GM21723 (cell line): ENCODE data around the gene TERB2.
"Not testable (repeated sequence)": the region's sequence is repeated elsewhere in the genome, so short reads cannot be mapped to it uniquely, and the experiment has no call there.

Experiments
- ATAC-seq: cut with Tn5 transposase; IDR thresholded peaks from one replicate; pipeline ENCODE4 v1.9.1; 2021; ENCODE audit warnings: mild to moderate bottlenecking, moderate library complexity; ENCODE audit not compliant: unreplicated experiment

The TERB2 gene

DNA sequence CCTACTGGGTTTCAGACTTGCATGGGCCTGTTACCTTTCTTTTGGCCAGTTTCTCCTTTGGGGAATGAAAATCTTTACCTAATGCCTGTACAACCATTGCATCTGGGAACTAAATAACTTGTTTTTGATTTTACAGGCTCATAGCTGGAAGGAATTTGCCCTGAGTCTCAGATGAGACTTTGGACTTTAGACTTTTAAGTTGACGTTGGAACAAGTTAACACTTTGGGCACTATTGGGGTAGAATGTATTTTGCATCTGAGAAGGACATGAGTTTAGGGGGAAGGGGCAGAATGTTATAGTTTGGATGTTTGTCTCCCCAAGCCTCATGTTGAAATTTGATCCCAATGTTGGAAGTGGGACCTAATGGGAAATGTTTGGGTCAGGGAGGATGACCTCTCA is 44.7 kb downstream of the TERB2 start:
- not testable (repeated sequence) for ATAC-seq

DNA sequence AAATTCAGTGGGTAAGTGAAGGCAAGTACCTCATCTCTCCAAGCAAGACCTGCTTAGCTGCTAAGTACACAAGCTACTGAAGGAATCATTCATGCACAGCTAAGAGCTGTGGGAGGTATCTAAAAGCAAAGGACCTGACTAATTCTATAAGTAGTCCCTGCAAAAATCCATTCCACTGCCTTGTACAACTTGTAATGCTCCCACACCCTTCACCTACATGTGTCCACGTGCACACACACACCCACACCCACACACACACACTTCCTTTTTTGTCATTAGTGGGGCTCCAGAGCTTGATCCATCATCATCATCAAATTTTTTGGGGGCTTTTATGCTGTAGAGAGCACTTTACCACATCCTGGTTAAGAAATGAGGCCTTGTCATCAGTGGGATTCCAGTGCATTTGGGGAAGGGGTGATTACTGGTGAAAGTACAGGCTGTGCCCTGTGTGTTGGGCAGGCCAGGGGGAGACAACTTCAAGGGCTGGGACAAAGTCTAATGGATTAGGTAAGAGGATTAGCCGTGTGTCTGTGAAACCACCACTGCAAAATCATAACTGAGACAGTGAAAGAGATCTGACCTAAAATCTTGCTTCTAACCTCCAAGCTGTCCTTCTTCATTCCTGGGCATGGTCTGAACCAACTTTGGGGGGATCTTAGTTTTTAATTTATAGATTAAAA is 47.4 kb downstream of the TERB2 start:
- not testable (repeated sequence) for ATAC-seq

DNA sequence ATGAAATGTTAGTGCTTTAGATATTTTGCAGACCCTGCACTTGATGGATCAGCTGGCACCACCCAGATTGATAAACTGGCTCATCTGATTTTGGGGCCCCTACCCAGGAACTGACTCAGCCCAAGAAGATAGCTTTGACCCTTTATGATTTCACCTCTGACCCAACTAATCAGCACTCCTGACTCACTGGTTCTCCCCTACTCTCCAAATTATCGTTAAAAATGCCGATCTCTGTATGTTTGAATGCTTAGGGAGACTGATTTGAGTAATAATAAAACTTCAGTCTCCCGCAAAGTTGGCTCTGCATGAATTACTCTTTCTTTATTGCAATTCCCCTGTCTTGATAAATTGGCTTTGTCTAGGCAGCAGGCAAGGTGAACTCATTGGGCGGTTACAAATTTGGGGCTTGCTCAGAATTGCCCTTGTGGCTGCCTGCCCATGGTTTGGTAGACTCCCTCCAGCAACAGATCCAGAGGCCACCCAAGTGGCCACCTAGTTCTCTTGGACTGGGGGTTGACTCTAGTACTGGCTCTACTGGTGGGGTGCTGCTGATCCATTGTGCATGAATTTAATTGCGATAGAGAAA is 48.2 kb downstream of the TERB2 start:
- ATAC-seq = not testable (repeated sequence)

- no peak for ATAC-seq
Observed at GRCh38 chr15:45009046-45009445, 52.6 kb downstream of the TERB2 start.

DNA sequence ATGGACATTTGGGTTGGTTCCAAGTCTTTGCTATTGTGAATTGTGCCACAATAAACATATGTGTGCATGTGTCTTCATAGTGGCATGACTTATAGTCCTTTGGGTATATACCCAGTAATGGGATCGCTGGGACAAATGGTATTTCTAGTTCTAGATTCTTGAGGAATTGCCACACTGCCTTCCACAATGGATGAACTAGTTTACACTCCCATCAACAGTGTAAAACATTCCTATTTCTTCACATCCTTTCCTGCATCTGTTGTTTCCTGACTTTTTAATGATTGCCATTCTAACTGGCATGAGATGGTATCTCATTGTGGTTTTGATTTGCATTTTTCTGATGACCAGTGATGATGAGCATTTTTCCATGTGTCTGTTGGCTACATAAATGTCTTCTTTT is 58.6 kb downstream of the TERB2 start:
- not testable (repeated sequence) for ATAC-seq

GRCh38 chr15:45020222-45020900 is 63.9 kb downstream of the TERB2 start:
- not testable (repeated sequence) for ATAC-seq

DNA sequence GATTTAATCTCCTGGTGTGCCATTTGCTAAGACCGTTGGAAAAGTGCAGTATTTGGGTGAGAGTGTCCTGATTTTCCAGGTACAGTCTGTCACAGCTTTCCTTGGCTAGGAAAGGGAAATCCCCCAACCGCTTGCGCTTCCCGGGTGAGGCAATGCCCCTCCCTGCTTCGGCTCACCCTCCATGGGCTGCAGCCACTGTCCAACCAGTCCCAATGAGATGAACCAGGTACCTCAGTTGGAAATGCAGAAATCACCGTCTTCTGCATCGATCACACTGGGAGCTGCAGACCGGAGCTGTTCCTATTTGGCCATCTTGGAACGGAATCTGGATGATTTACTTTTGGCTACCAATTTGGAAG is 64.4 kb downstream of the TERB2 start:
- ATAC-seq = not testable (repeated sequence)

DNA sequence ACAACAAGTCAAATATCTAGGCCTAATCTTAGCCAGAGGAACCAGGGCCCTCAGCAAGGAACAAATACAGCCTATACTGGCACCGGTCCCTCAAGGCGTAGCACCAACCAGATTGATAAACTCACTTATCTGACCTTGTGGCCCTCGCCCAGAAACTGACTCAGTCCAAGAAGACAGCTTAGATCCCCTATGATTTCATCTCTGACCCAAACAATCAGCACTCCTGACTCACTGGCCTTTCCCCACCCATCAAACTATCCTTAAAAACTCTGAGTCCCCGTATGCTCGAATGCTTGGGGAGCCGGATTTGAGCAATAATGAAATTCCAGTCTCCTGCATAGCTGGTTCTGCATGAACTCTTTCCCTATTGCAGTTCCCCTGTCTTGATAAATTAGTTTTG is 64.9 kb downstream of the TERB2 start:
- no peak for ATAC-seq

DNA sequence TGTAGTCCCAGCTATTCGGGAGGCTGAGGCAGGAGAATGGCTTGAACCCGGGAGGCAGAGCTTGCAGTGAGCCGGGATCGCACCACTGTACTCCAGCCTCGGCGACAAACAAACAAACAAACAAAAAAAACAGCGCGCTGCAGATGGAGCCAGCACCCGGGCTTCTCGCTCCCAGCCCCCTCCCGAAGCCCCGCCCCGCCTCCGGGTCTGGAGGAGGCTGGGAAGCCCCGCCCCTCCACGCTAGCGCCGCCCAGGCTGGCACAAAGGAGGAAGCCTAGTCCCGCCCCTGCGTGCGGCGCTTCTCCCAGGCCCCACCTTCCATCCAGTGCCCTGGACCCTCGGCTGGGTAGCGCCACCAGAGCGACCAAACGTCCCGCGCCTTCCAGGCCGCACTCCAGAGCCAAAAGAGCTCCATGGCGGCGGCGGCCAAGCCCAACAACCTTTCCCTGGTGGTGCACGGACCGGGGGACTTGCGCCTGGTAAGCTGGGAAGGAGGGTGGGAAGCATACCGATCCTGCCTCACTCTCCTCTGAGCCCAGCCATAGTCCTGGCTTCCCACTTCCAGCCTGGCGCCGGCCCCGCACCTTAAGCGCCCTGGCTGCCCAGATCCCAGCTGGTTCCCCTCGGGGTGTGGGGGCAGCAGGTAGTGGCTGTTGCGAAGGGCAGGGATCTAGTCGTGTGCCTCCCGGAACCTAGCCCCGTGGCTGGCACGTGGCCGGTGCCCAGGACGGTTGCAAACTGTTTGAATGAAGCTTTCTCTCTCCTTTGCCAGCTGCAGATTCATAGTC is 66.6 kb downstream of the TERB2 start, which contains the start of gene SORD:
SORD (plus strand) TSS at position 325 of the 788 bp plus-strand sequence; CDS start at position 414, 89 bp downstream.
- ATAC-seq = peak; percentile 97

DNA sequence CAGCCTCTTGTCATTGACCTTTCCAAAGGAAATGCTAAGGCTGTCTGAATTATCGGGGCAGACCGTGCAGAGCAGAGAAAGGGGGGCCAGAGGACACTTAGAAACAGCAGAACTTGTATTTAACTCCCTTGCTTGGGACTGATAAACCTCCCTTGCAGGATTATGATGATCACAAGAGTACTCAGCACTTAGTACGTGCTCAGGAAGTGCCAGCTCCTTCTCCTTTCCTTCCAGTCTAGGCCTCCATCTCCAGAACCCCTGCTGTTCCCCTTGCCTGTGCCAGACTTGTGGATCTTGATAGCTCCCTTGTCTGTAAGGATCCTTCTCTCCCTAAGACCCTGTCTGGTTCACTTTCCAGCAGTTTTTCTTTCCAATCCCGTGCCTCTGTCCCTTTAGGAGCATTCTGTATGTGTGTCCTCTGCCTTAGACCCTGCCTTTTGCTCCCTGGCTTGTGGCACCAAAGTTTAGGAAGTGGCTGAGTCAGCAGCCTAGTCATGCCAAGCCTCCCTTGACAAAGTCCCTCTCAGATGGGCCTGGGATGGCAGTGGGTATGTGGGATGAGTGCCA is 67.3 kb downstream of the TERB2 start:
- no peak for ATAC-seq

- ATAC-seq = not testable (repeated sequence)
Observed at GRCh38 chr15:45024649-45025048, 68.2 kb downstream of the TERB2 start.

- ATAC-seq = not testable (repeated sequence)
Observed at GRCh38 chr15:45025627-45026026, 69.1 kb downstream of the TERB2 start.

GRCh38 chr15:45026651-45027190 is 70.2 kb downstream of the TERB2 start:
- ATAC-seq = no peak

DNA sequence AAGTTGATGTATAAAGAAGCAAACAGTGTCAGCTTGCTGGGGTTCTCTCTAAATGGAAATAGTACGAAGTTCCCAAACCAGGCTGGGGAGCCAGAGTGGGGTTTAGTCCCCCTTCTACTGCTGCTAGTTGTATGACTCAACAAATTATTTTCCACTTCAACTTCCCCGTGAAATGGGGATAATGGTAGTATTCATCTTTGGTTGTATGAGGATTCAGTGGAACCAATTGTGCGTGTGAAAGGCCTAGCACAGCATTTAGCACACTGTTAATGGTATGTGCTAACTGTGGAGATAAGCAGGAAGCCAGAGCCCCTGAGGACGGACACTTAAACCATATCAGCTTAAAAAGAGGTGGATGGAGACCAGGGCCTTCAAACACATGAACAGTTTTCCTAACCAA is 70.7 kb downstream of the TERB2 start:
- ATAC-seq = no peak
